Sigmoid colon (tissue), 4 donors: Measurements from ENCODE around the gene SPI1.

Experiments
- POLR2AphosphoS5 ChIP-seq, 4 donors: sonication (generic); formaldehyde crosslinking; IDR thresholded peaks; one replicate each; pipeline ENCODE4 v1.6.1; 2017; ENCODE audit warnings: antibody characterized with exemption in 4 of 4
- TF ChIP-seq, protein P1 (sequence below), 4 experiments: fragments of 450-650 bp in 3 of 4; fragments of 200-600 bp in 1 of 4; IDR thresholded peaks; one replicate each; pipeline ENCODE4 v1.5.1; 2016 to 2019; ENCODE audit warnings: antibody characterized with exemption in 4 of 4, mild to moderate bottlenecking in 3 of 4, moderate library complexity in 2 of 4

DNA sequence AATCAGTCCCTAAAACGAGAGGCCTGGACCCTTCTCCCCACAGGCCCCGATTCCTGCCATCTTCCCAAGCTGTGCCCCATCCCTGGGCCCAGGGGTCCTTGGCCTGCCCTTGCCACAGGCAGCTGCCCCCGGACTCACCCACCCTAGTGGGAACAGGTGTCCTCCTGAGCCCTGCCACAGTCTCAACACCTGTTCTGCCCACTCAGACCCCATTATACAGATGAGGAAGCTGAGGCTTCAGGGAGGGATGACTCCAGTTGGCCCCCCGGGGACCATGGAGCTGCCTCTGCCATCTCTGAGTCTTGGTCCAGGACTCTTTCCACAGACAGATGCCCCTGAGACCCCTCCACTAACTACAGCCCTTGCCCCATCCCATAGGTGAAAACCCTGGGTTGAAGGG, 41.8 kb downstream of the SPI1 start:
- TF ChIP-seq, protein P1, sequence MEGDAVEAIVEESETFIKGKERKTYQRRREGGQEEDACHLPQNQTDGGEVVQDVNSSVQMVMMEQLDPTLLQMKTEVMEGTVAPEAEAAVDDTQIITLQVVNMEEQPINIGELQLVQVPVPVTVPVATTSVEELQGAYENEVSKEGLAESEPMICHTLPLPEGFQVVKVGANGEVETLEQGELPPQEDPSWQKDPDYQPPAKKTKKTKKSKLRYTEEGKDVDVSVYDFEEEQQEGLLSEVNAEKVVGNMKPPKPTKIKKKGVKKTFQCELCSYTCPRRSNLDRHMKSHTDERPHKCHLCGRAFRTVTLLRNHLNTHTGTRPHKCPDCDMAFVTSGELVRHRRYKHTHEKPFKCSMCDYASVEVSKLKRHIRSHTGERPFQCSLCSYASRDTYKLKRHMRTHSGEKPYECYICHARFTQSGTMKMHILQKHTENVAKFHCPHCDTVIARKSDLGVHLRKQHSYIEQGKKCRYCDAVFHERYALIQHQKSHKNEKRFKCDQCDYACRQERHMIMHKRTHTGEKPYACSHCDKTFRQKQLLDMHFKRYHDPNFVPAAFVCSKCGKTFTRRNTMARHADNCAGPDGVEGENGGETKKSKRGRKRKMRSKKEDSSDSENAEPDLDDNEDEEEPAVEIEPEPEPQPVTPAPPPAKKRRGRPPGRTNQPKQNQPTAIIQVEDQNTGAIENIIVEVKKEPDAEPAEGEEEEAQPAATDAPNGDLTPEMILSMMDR (IDR thresholded peaks at IDR 0.05): no peak
- no peak for TF ChIP-seq POLR2AphosphoS5 (IDR thresholded peaks at IDR 0.05)
